Thyroid gland (tissue), 4 donors: ENCODE measurements around the gene CRYL1. TPM values are rescaled to one million over a fixed set of nuclear protein-coding genes. Genes with fewer than 3 reads are reported as not detected.

Experiments
- DNase-seq, 2 donors: peaks; one replicate each; pipeline ENCODE4 v3.0.0-alpha.2; 2019
- H3K27ac ChIP-seq, 3 donors: fragments of 200-600 bp; sonication (generic); 1 replicate in 2 of 3; 2 replicates in 1 of 3; pipeline ENCODE4 v1.5.1; 2016 to 2019; ENCODE audit warnings: mild to moderate bottlenecking in 1 of 3, moderate library complexity in 1 of 3
- H3K27me3 ChIP-seq: fragments of 200-600 bp; sonication (generic); one replicate; pipeline ENCODE4 v1.5.1; 2019
- H3K36me3 ChIP-seq, 2 donors: fragments of 200-600 bp; sonication (generic); one replicate each; pipeline ENCODE4 v1.5.1; 2016 to 2019
- H3K4me1 ChIP-seq, 2 donors: fragments of 200-600 bp; sonication (generic); one replicate each; pipeline ENCODE4 v1.5.1; 2017 to 2019
- H3K4me3 ChIP-seq, 3 donors: fragments of 200-600 bp; sonication (generic); replicated peaks in 1 of 3; 1 replicate in 2 of 3; 2 replicates in 1 of 3; pipeline ENCODE4 v1.5.1; 2016; ENCODE audit warnings: mild to moderate bottlenecking in 1 of 3
- H3K9me3 ChIP-seq: fragments of 200-600 bp; sonication (generic); one replicate; pipeline ENCODE4 v1.5.1; 2017
- CTCF ChIP-seq, 6 experiments: fragments of 200-600 bp in 3 of 6; fragments of 450-650 bp in 3 of 6; sonication (generic) in 3 of 6; IDR thresholded peaks; one replicate each; pipeline ENCODE4 v1.5.1; 2016 to 2019; ENCODE audit warnings: antibody characterized with exemption in 6 of 6, mild to moderate bottlenecking in 2 of 6, inconsistent platforms in 1 of 6, moderate library complexity in 1 of 6
- POLR2A ChIP-seq, 2 donors: fragments of 450-650 bp; IDR thresholded peaks; one replicate each; pipeline ENCODE4 v1.6.1; 2017; ENCODE audit warnings: antibody characterized with exemption in 2 of 2, mild to moderate bottlenecking in 2 of 2, moderate library complexity in 1 of 2
- WGBS, 2 donors: methylation state at CpG; one replicate each; pipeline ENCODE4 v1.1.5; 2017; 5-methylcytosine and 5-hydroxymethylcytosine counted together
- intact Hi-C: fragments of 100-400 bp; cut with DNase I; formaldehyde crosslinking; loops from one replicate; pipeline ENCODE4 v1.15.1; 2023
- total RNA-seq, 4 donors: library from RNA; depleted of rRNA; stranded (reverse); fragments of >200 nt; gene quantifications; one replicate each; pipeline ENCODE4 v1.2.3, GENCODE V29; 2016

Gene CRYL1
- total RNA-seq, 4 donors from 2014 or later = 33.1 to 53.8 (median 46.7) TPM

- DNase-seq = peak; percentile 17 to 25
- Histone ChIP-seq H3K36me3 (no peaks in the 10 kb centered on the region), H3K4me1 (peaks cover 6 to 7% of the 10 kb centered on the region in 2 donors), H3K4me3 (peak overlapping the region in 2 of 3 donors; percentile 15 to 62), H3K27ac (peak overlapping the region; percentile 85 to 94 (median 89)), H3K27me3 (no peaks in the 10 kb centered on the region), H3K9me3 (no peaks in the 10 kb centered on the region)
- intact Hi-C loops = no loop called here
- TF ChIP-seq CTCF (IDR thresholded peaks at IDR 0.05) (no peak), POLR2A (IDR thresholded peaks at IDR 0.05) (no peak)
- WGBS, 2 donors = 19 to 23% methylated on average over 9 of the region's 9 CpGs
Observed at GRCh38 chr13:20567881-20568528, 42.3 kb upstream of the CRYL1 start.

DNA sequence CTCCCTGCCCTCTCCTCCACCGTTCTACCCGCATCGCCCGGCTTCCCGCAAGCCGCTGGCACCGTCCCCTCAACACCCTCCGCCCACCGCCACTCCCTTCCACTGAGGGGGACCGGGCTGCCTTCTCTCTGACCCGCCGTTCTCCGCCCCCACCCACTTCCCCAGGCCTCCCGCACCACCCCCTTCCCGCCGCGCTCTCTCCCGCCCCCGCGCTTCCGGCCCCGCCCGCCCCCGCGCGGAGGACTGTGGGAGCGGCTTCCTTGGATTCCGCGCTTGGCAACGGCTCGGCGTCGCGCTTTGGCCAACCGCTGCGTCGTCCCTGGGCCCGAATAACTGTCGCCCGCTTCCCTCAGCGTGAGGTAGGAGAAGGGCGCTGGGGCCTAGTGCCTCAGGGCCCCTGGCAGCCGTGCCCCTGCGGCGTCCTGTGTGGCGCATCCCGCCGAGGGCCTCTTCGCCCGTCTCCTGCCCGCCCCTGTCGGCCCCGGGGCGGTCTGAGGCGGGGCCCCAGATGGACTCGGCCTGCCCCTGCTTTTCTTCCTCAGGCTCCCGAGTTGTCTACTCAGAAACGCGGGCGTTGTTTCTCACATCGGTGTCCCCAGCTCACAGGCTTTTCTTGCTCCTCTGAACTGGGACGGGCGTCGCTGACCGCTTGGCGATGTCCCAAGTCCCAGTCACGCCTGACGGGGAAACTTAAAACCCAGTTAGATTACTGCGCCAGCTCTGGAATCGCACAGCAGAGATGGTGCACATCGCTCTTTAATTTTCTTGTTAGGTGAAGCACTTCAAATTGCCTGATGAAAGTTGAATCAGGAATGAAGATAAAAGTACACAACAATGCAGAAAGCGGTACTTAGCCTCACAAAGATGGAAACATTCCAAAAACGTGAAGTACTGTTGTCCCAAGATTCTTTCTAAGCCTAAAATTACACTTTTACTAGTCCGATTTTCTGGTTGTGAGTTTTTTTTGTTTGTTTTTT lies 41.5 kb upstream of the CRYL1 start, which contains the start of gene IFT88:
TSS of gene IFT88 (plus strand) at position 260 of the 977 bp plus-strand sequence. CDS start 7,229 bp downstream, outside the sequence.
- peak within 1 kb of the TSS; percentile 15 to 62 (median 47) for H3K4me3 ChIP-seq
- TF ChIP-seq POLR2A (IDR thresholded peaks at IDR 0.05) = peak; percentile 29 to 78
- no peak for TF ChIP-seq CTCF (IDR thresholded peaks at IDR 0.05)
- peaks cover 6 to 7% of the 10 kb centered on the region in 2 donors for H3K4me1 ChIP-seq
- no peaks in the 10 kb centered on the region for H3K27me3 ChIP-seq
- peak; percentile 94 to 95 for DNase-seq
- H3K36me3 ChIP-seq = no peaks in the 10 kb centered on the region
- intact Hi-C loops = no loop called here
- 0 to 1% methylated on average over 26 to 49 of the region's 74 CpGs for WGBS, 2 donors
- no peaks in the 10 kb centered on the region for H3K9me3 ChIP-seq
- peak within 1 kb of the TSS; percentile 85 to 94 (median 89) for H3K27ac ChIP-seq

GRCh38 chr13:20566468-20566897 lies 40.8 kb upstream of the CRYL1 start:
- H3K36me3 ChIP-seq = no peaks in the 10 kb centered on the region
- whole genome bisulfite sequencing, 2 donors = 1 to 4% methylated on average over 16 to 17 of the region's 21 CpGs
- peaks cover 6 to 7% of the 10 kb centered on the region in 2 donors for H3K4me1 ChIP-seq
- intact Hi-C loops = no loop called here
- H3K9me3 ChIP-seq = no peaks in the 10 kb centered on the region
- TF ChIP-seq CTCF (IDR thresholded peaks at IDR 0.05) (no peak), POLR2A (IDR thresholded peaks at IDR 0.05) (no peak)
- H3K27ac ChIP-seq = peak overlapping the region; percentile 85 to 94 (median 89)
- DNase-seq = no peak
- peak overlapping the region in 2 of 3 donors; percentile 15 to 62 for H3K4me3 ChIP-seq
- no peaks in the 10 kb centered on the region for H3K27me3 ChIP-seq

DNA sequence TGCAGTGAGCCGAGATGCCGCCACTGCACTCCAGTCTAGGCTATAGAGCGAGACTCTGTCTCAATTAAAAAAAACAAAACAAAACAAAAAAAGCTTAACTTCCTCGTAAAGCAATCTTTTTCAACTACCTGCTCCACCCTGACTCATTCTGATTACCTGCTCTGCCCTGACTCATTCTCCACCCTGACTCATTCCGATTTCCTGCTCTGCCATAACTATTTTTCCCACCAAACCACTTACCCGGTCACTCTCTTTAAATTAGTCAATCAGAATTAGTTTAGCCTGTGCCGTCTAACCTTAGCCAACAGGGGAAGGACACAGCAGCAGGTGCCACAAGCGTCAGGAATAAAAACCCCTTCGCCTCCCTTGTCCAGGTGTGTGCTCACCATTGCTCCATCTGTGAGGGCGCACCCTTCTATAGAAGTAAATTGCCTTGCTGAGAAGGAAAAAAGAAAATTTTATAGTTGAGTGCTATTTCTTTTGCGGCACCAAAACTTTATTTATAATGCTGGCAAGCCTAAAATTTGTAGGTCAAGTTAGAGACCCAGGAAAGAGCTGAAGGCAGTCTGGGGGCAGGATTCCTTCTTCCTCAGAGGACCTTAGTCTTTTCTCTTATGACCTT lies 39.6 kb upstream of the CRYL1 start:
- Histone ChIP-seq H3K27ac (no peak overlapping the region), H3K36me3 (no peaks in the 10 kb centered on the region), H3K9me3 (no peaks in the 10 kb centered on the region), H3K4me1 (peaks cover 6 to 7% of the 10 kb centered on the region in 2 donors), H3K4me3 (no peak overlapping the region), H3K27me3 (no peaks in the 10 kb centered on the region)
- DNase-seq = no peak
- 94 to 98% methylated on average over 11 of the region's 11 CpGs for WGBS, 2 donors
- intact Hi-C loops = no loop called here
- TF ChIP-seq CTCF (IDR thresholded peaks at IDR 0.05) (no peak), POLR2A (IDR thresholded peaks at IDR 0.05) (no peak)
